HG02588 (cell line): ENCODE measurements around the gene PPP1R16B.
A peak's percentile ranks its signal among the peaks of the same experiment; 100 is the strongest.

Experiments
- ATAC-seq: cut with Tn5 transposase; IDR thresholded peaks from one replicate; pipeline ENCODE4 v1.9.1; 2021; ENCODE audit warnings: mild to moderate bottlenecking, moderate library complexity; ENCODE audit not compliant: unreplicated experiment

PPP1R16B gene

GRCh38 chr20:38805502-38805957, at the start of gene PPP1R16B:
Gene PPP1R16B (plus strand): TSS chr20:38805697. CDS start chr20:38835926, 30,229 bp downstream.
- peak; percentile 50 for ATAC-seq

GRCh38 chr20:38757145-38757775, 48.2 kb upstream of the PPP1R16B start:
- no peak for ATAC-seq

GRCh38 chr20:38759106-38759505, 46.4 kb upstream of the PPP1R16B start:
- no peak for ATAC-seq

- no peak for ATAC-seq
These were observed 44.5 kb upstream of the PPP1R16B start for GRCh38 chr20:38760978-38761377.

GRCh38 chr20:38762174-38762573, 43.3 kb upstream of the PPP1R16B start:
- ATAC-seq = no peak

- no peak for ATAC-seq
These were observed 41.9 kb upstream of the PPP1R16B start for GRCh38 chr20:38763616-38764015.

- no peak for ATAC-seq
These were observed 40.8 kb upstream of the PPP1R16B start for GRCh38 chr20:38764567-38765318.

GRCh38 chr20:38766071-38766470, 39.4 kb upstream of the PPP1R16B start:
- no peak for ATAC-seq

GRCh38 chr20:38769376-38770295, 35.9 kb upstream of the PPP1R16B start:
- no peak for ATAC-seq

- ATAC-seq = no peak
These were observed 35.0 kb upstream of the PPP1R16B start for GRCh38 chr20:38770546-38770945.

- ATAC-seq = no peak
These were observed 34.5 kb upstream of the PPP1R16B start for GRCh38 chr20:38770970-38771369.

GRCh38 chr20:38771621-38772020, 33.9 kb upstream of the PPP1R16B start:
- ATAC-seq = no peak

GRCh38 chr20:38774167-38774566, 31.3 kb upstream of the PPP1R16B start:
- ATAC-seq = no peak

- ATAC-seq = no peak
These were observed 29.1 kb upstream of the PPP1R16B start for GRCh38 chr20:38776363-38776762.

- no peak for ATAC-seq
These were observed 26.0 kb upstream of the PPP1R16B start for GRCh38 chr20:38779247-38780097.

GRCh38 chr20:38782275-38782674, 23.2 kb upstream of the PPP1R16B start:
- ATAC-seq = no peak

- no peak for ATAC-seq
These were observed 17.6 kb upstream of the PPP1R16B start for GRCh38 chr20:38787870-38788269.

GRCh38 chr20:38789503-38790199, 15.8 kb upstream of the PPP1R16B start:
- ATAC-seq = no peak

- no peak for ATAC-seq
These were observed 15.1 kb upstream of the PPP1R16B start for GRCh38 chr20:38790200-38791053.
